Measurements from ENCODE around the gene ANXA5.

The ANXA5 gene

GRCh38 chr4:121632636-121633035, 64.1 kb downstream of the ANXA5 start:
- H3K36me3 ChIP-seq (ENCODE audit: low read depth), result no peaks in the 10 kb centered on the region
- ATAC-seq (ENCODE audit: low read depth), result no peak
- H3K4me3 ChIP-seq (ENCODE audit: severe bottlenecking), result no peak overlapping the region
- no peak for TF ChIP-seq CTCF (IDR thresholded peaks at IDR 0.05; ENCODE audit: poor library complexity, severe bottlenecking)
- no peaks in the 10 kb centered on the region for H3K9me3 ChIP-seq (ENCODE audit: severe bottlenecking)
- no peaks in the 10 kb centered on the region for H3K4me1 ChIP-seq (ENCODE audit: insufficient read depth, poor library complexity, severe bottlenecking)
- H3K27me3 ChIP-seq (ENCODE audit: insufficient read depth, poor library complexity, severe bottlenecking), result peaks cover 5% of the 10 kb centered on the region
- DNase-seq (ENCODE audit: low spot score), result no peak
- no peak overlapping the region for H3K27ac ChIP-seq (ENCODE audit: poor library complexity, severe bottlenecking)
